Spinal cord (tissue), 4 donors: ENCODE data around the gene FYN. TPM values are rescaled to one million over a fixed set of nuclear protein-coding genes. Genes with fewer than 3 reads are reported as not detected.

Source experiments
- polyA plus RNA-seq, 2 donors: library from polyadenylated mRNA; unstranded; fragments of 120-200 nt; gene quantifications; one replicate each; pipeline ENCODE4 v1.2.1, GENCODE V29; 2013; ENCODE audit not compliant: insufficient read length in 2 of 2
- total RNA-seq, 2 donors: library from RNA; depleted of rRNA in 1 of 2; stranded (reverse); fragments of 120-200 nt in 1 of 2; fragments of >200 nt in 1 of 2; gene quantifications; one replicate each; pipeline versions ENCODE4 v1.2.3 to v1.2.4, GENCODE V29; 2013 to 2014

Gene FYN
- total and polyA plus RNA-seq, 4 donors: 273 to 730 (median 476) TPM

Other genes starting within 250 kb of the FYN start
- gene CCN6, start 180.7 kb upstream of the FYN start, total RNA-seq: not detected
- gene CCN6, start 180.7 kb upstream of the FYN start, polyA plus RNA-seq: under 1 TPM; 0.57 to 0.69 TPM
- 10 to 100 TPM; 37.4 to 55.0 TPM for gene TUBE1, start 214.0 kb upstream of the FYN start, total RNA-seq
- 10 to 100 TPM; 51.5 to 58.1 TPM for gene TUBE1, start 214.0 kb upstream of the FYN start, polyA plus RNA-seq
- 100 to 1,000 TPM in 1 of 2 donors, 10 to 100 TPM in 1; 44.2 to 102 TPM for gene FAM229B, start 214.1 kb upstream of the FYN start, total RNA-seq
- 10 to 100 TPM; 83.0 to 90.5 TPM for gene FAM229B, start 214.1 kb upstream of the FYN start, polyA plus RNA-seq